Measurements from ENCODE around the gene ZSWIM3.

The ZSWIM3 gene

GRCh38 chr20:45842169-45842812 lies 15.1 kb upstream of the ZSWIM3 start:
- Histone ChIP-seq H3K4me3 (no peak overlapping the region), H3K27me3 (no peaks in the 10 kb centered on the region), H3K4me2 (peak overlapping the region; percentile 61), H3K36me3 (peaks cover 66% of the 10 kb centered on the region), H3K9ac (peak overlapping the region; percentile 7; the same call in 1 of the 2 replicates), H3K27ac (peak overlapping the region; percentile 58), H4K20me1 (no peaks in the 10 kb centered on the region), H3K4me1 (peaks cover 16% of the 10 kb centered on the region), H3K9me3 (no peaks in the 10 kb centered on the region)
- no peak for TF ChIP-seq Cebpa-rat (IDR thresholded peaks at IDR 0.05)

DNA sequence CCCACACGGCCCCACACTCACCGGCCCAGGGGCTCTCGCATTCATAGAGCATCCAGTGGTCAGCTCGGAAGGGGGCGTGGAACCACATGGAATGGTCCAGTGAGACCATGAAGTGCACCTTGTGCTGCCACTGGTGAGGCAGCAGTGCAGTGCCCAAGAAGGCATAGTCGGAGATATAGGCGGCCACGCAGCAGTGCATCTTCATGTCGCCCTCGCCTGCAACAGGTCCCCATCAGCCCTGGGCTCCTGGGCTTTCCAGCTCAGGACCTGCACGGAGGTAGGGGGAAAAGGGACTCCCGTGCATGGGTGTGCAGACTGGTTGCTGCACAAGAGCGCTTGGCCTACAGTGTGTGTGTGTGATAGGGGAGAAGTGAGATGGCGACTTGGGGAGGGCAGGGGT lies 13.9 kb upstream of the ZSWIM3 start:
- no peak for TF ChIP-seq Cebpa-rat (IDR thresholded peaks at IDR 0.05)
- H3K4me3 ChIP-seq, result no peak overlapping the region
- H4K20me1 ChIP-seq, result no peaks in the 10 kb centered on the region
- no peak overlapping the region for H3K27ac ChIP-seq
- H3K27me3 ChIP-seq, result no peaks in the 10 kb centered on the region
- no peak overlapping the region for H3K4me2 ChIP-seq
- H3K36me3 ChIP-seq, result peaks cover 78% of the 10 kb centered on the region
- peaks cover 16% of the 10 kb centered on the region for H3K4me1 ChIP-seq
- no peak overlapping the region for H3K9ac ChIP-seq
- H3K9me3 ChIP-seq, result no peaks in the 10 kb centered on the region

GRCh38 chr20:45845452-45845851 lies 12.0 kb upstream of the ZSWIM3 start:
- no peak overlapping the region for H3K9ac ChIP-seq
- no peaks in the 10 kb centered on the region for H3K27me3 ChIP-seq
- peaks cover 16% of the 10 kb centered on the region for H3K4me1 ChIP-seq
- H3K4me2 ChIP-seq, result no peak overlapping the region
- H3K36me3 ChIP-seq, result peaks cover 96% of the 10 kb centered on the region
- no peak overlapping the region for H3K4me3 ChIP-seq
- no peaks in the 10 kb centered on the region for H4K20me1 ChIP-seq
- no peak for TF ChIP-seq Cebpa-rat (IDR thresholded peaks at IDR 0.05)
- no peaks in the 10 kb centered on the region for H3K9me3 ChIP-seq
- no peak overlapping the region for H3K27ac ChIP-seq

DNA sequence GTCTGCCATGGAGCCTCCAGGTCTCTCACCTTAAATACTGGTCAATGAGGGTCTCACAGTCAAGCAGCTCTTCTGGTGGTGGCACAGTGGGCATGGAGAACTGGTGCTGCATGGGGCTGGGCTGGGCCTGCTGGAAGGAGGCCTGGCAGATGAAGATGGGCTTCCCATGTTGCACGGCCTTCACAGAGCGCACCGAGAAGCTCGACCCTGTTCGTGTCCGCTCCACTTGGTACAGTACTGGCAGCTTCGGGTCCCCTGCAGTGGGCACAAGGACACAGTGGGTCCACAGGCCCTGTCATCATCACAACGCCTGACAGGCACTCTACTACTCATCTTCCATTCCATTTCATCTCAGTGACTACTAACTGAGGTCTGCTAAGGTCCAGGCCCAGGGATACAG lies 9.0 kb upstream of the ZSWIM3 start:
- no peaks in the 10 kb centered on the region for H3K4me1 ChIP-seq
- no peak overlapping the region for H3K4me2 ChIP-seq
- no peaks in the 10 kb centered on the region for H3K27me3 ChIP-seq
- no peaks in the 10 kb centered on the region for H4K20me1 ChIP-seq
- TF ChIP-seq Cebpa-rat (IDR thresholded peaks at IDR 0.05), result no peak
- H3K9ac ChIP-seq, result no peak overlapping the region
- no peaks in the 10 kb centered on the region for H3K9me3 ChIP-seq
- no peak overlapping the region for H3K4me3 ChIP-seq
- H3K36me3 ChIP-seq, result peaks cover 95% of the 10 kb centered on the region
- H3K27ac ChIP-seq, result no peak overlapping the region

DNA sequence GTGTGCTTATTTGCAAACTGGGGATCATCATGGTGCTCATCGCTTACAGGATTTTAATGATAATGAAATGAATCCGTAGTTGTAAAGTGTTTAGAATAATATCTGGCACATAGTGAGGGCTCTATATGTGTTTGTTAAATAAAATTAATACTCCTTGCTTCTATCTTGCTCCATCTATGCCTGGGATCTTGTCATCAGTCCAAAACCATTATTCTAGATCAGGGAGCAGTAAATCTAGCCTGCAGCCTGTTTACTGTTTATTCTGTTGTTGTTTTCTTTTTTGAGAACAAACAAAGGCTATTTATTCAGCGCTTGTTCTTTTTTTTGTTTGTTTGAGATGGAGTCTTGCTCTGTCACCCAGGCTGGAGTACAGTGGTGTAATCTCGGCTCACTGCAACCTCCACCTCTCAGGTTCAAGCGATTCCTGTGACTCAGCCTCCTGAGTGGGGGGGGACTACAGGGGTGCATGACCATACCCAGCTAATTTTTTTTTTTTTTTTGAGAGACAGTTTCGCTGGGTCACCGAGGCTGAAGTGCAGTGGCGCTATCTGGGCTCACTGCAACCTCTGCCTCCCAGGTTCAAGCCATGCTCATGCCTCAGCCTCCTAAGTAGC lies 8.3 kb upstream of the ZSWIM3 start:
- Histone ChIP-seq H3K36me3 (peaks cover 95% of the 10 kb centered on the region), H3K27ac (no peak overlapping the region), H3K4me1 (no peaks in the 10 kb centered on the region), H4K20me1 (no peaks in the 10 kb centered on the region), H3K27me3 (no peaks in the 10 kb centered on the region), H3K4me2 (no peak overlapping the region), H3K9me3 (no peaks in the 10 kb centered on the region), H3K4me3 (no peak overlapping the region), H3K9ac (no peak overlapping the region)
- TF ChIP-seq Cebpa-rat (IDR thresholded peaks at IDR 0.05), result no peak

GRCh38 chr20:45850238-45850637 lies 7.2 kb upstream of the ZSWIM3 start:
- no peaks in the 10 kb centered on the region for H3K4me1 ChIP-seq
- no peak overlapping the region for H3K9ac ChIP-seq
- peaks cover 95% of the 10 kb centered on the region for H3K36me3 ChIP-seq
- no peaks in the 10 kb centered on the region for H3K9me3 ChIP-seq
- H3K4me2 ChIP-seq, result no peak overlapping the region
- no peak for TF ChIP-seq Cebpa-rat (IDR thresholded peaks at IDR 0.05)
- no peaks in the 10 kb centered on the region for H3K27me3 ChIP-seq
- no peaks in the 10 kb centered on the region for H4K20me1 ChIP-seq
- no peak overlapping the region for H3K27ac ChIP-seq
- H3K4me3 ChIP-seq, result no peak overlapping the region

- peaks cover 4% of the 10 kb centered on the region for H3K4me1 ChIP-seq
- H3K9me3 ChIP-seq, result no peaks in the 10 kb centered on the region
- no peak overlapping the region for H3K4me2 ChIP-seq
- TF ChIP-seq Cebpa-rat (IDR thresholded peaks at IDR 0.05), result no peak
- H4K20me1 ChIP-seq, result no peaks in the 10 kb centered on the region
- H3K9ac ChIP-seq, result no peak overlapping the region
- no peak overlapping the region for H3K27ac ChIP-seq
- H3K36me3 ChIP-seq, result peaks cover 88% of the 10 kb centered on the region
- no peak overlapping the region for H3K4me3 ChIP-seq
- H3K27me3 ChIP-seq, result no peaks in the 10 kb centered on the region
These were observed 6.5 kb upstream of the ZSWIM3 start for GRCh38 chr20:45850926-45851325.

DNA sequence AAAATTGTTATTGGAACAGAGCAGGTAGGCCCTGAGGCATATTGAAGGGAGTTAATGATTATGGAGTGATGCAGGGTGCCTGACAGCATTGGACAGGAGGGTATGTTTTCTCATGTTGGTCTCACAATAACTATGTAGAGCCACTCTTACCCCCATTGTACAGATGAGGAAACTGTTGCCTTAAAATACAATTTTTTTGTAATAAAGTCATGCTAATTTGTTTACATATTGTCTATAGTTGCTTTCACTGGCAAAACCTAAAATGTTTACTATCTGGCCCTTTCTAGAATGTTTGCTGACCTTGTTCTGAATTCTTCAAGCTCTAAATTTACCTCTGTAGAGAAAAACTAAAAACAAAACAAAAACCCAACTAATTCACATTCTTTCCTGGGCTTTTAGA lies 5.9 kb upstream of the ZSWIM3 start:
- Histone ChIP-seq H3K4me2 (no peak overlapping the region), H3K36me3 (peaks cover 82% of the 10 kb centered on the region)
- no peak for TF ChIP-seq Cebpa-rat (IDR thresholded peaks at IDR 0.05)

GRCh38 chr20:45852326-45852725 lies 5.1 kb upstream of the ZSWIM3 start:
- Histone ChIP-seq H4K20me1 (no peaks in the 10 kb centered on the region), H3K4me3 (no peak overlapping the region), H3K27ac (no peak overlapping the region), H3K4me2 (no peak overlapping the region), H3K4me1 (peaks cover 13% of the 10 kb centered on the region), H3K9ac (no peak overlapping the region), H3K36me3 (peaks cover 75% of the 10 kb centered on the region), H3K27me3 (no peaks in the 10 kb centered on the region), H3K9me3 (no peaks in the 10 kb centered on the region)
- no peak for TF ChIP-seq Cebpa-rat (IDR thresholded peaks at IDR 0.05)

More for the DNA sequence above, 5.9 kb upstream of the ZSWIM3 start:
- peaks cover 9% of the 10 kb centered on the region for H3K4me1 ChIP-seq
- no peaks in the 10 kb centered on the region for H3K9me3 ChIP-seq
- H3K27me3 ChIP-seq, result no peaks in the 10 kb centered on the region
- H3K4me3 ChIP-seq, result no peak overlapping the region
- H4K20me1 ChIP-seq, result no peaks in the 10 kb centered on the region
- H3K9ac ChIP-seq, result no peak overlapping the region
- no peak overlapping the region for H3K27ac ChIP-seq

- Histone ChIP-seq H4K20me1 (no peaks in the 10 kb centered on the region), H3K27ac (no peak overlapping the region), H3K9ac (no peak overlapping the region), H3K4me1 (peaks cover 19% of the 10 kb centered on the region), H3K4me3 (no peak overlapping the region), H3K36me3 (peaks cover 64% of the 10 kb centered on the region), H3K27me3 (no peaks in the 10 kb centered on the region), H3K9me3 (no peaks in the 10 kb centered on the region), H3K4me2 (no peak overlapping the region)
- no peak for TF ChIP-seq Cebpa-rat (IDR thresholded peaks at IDR 0.05)
These were observed 3.9 kb upstream of the ZSWIM3 start for GRCh38 chr20:45853484-45853883.
